ENCODE measurements around the gene RAMAC. TPM values are rescaled to one million over a fixed set of nuclear protein-coding genes. Genes with fewer than 3 reads are reported as not detected.

RAMAC gene
- total and polyA plus RNA-seq, 2 of the 8 experiments (the other 6 are each of a cell fraction or from before 2014, with no cell fraction given), result 20.7 to 32.9 TPM

DNA sequence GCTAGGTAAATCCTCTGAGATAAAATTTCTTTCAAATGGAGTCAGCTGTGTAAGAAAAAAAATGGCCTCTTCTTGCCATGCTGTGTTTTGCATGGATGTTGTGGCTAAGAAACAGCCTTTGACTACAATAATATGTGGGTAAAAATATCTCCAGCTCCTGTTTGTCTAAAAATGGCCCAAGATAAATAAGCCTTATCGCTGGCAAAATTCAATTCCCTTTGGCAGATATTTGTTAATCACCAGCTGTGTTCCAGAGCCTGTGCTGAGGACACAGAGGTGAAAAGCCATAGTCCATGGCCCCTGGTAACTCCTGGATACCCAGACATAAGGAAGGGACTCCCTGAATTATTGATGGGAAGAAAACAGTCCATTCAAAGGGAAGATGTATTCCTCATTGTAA lies 15.3 kb upstream of the RAMAC start (continued):
- no peak for TF ChIP-seq RXRA (IDR thresholded peaks at IDR 0.05; ENCODE audit: insufficient read depth, low read depth, low read length)
